Breast epithelium (tissue), 3 donors: ENCODE results near the gene KMO.

ENCODE experiments used
- POLR2A ChIP-seq: fragments of 450-650 bp; IDR thresholded peaks from one replicate; pipeline ENCODE4 v1.6.1; 2016; ENCODE audit warnings: antibody characterized with exemption, mild to moderate bottlenecking, moderate library complexity
- POLR2AphosphoS5 ChIP-seq, 3 donors: sonication (generic); formaldehyde crosslinking; IDR thresholded peaks; one replicate each; pipeline ENCODE4 v1.6.1; 2017; ENCODE audit warnings: antibody characterized with exemption in 3 of 3

DNA sequence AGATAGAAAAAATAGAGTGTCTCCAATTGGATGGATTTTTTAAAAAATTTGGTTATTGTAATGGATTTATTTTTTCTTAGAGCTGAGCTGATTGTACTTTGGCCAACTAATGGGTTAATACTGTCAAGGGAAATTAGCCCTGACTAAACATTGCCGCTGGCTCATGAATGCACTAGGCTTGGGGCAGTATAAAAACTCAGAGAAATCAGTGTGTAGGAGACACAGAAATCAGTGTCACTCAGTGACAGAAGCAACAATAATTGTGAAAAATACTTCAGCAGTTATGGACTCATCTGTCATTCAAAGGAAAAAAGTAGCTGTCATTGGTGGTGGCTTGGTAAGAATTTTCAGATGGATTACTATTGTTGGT is at the start of gene KMO:
- TF ChIP-seq POLR2A (no peak), POLR2AphosphoS5 (IDR thresholded peaks at IDR 0.05) (no peak)
